Skeletal muscle satellite cell (primary cell): ENCODE results near the gene FUCA1.
"Not testable (repeated sequence)": the region's sequence is repeated elsewhere in the genome, so short reads cannot be mapped to it uniquely, and the experiment has no call there.

Experiments
- H3K27me3 ChIP-seq: 2 replicates; pipeline ENCODE4 v1.7.0; 2013; ENCODE audit warnings: low read length; ENCODE audit not compliant: control insufficient read depth, insufficient read depth
- H3K36me3 ChIP-seq: 2 replicates; pipeline ENCODE4 v1.7.0; 2013; ENCODE audit warnings: mild to moderate bottlenecking, control low read depth, low read length; ENCODE audit not compliant: insufficient read depth
- H3K4me1 ChIP-seq: 2 replicates; pipeline ENCODE4 v1.7.0; 2013; ENCODE audit warnings: low read length; ENCODE audit not compliant: control insufficient read depth, insufficient read depth
- H3K4me2 ChIP-seq: 2 replicates; pipeline ENCODE4 v1.7.0; 2013; ENCODE audit warnings: mild to moderate bottlenecking, low read length
- H3K4me3 ChIP-seq: 2 replicates; pipeline ENCODE4 v1.7.0; 2013; ENCODE audit warnings: low read length
- H3K9ac ChIP-seq: 2 replicates; pipeline ENCODE4 v1.7.0; 2013; ENCODE audit warnings: mild to moderate bottlenecking, low read depth, low read length, moderate library complexity
- H3K9me3 ChIP-seq: replicated peaks from 2 replicates; pipeline ENCODE4 v1.7.0; 2013; ENCODE audit warnings: mild to moderate bottlenecking, control low read depth, low read length

Gene FUCA1

GRCh38 chr1:23809751-23810171, 58.3 kb downstream of the FUCA1 start:
- no peak overlapping the region for H3K9ac ChIP-seq
- H3K36me3 ChIP-seq = peaks cover 34% of the 10 kb centered on the region
- no peak overlapping the region for H3K4me2 ChIP-seq
- no peak overlapping the region for H3K4me3 ChIP-seq
- H3K27me3 ChIP-seq = no peaks in the 10 kb centered on the region
- no peaks in the 10 kb centered on the region for H3K9me3 ChIP-seq
- H3K4me1 ChIP-seq = no peaks in the 10 kb centered on the region

DNA sequence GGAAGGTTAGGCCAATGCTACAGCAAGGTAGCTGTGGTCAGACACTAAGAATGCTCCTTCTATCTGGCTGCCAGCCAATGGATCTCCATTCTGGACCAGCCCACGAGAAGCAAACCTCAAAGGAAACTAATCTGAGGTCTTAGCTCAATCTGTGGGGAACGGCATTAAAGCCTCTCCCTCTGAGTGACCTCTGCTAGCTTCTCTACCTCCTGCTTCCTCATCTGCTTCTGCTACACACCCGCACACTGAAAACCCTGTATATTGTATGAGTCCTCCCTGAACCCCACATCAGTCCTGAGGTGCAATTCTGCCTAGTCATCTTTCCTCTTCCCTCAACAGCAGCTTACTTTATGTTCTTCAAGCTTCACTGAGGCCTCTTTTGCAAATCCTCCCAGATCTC, 60.6 kb downstream of the FUCA1 start:
- H3K36me3 ChIP-seq = peaks cover 26% of the 10 kb centered on the region
- H3K4me2 ChIP-seq = no peak overlapping the region
- H3K9me3 ChIP-seq = no peaks in the 10 kb centered on the region
- H3K4me1 ChIP-seq = no peaks in the 10 kb centered on the region
- no peak overlapping the region for H3K4me3 ChIP-seq
- H3K27me3 ChIP-seq = no peaks in the 10 kb centered on the region
- no peak overlapping the region for H3K9ac ChIP-seq

DNA sequence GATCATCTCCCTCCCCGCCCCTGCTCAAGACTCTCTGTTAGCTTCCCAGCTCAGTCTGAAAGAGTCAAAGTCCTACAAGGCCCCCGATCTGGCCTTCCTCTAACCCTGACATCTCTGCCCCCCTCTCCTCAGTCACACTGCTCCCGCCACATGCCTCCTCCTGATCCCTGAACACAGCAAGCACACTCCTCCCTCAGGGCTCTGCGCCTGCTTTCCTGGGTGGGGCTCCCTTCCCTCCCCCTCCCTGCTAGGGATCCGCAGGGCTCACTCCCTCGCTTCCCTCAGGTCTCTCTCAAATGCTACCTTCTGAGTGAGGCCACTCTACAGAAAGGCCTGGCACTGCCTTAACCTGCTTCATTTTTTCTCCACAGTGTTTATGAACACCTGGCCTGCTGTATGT, 61.8 kb downstream of the FUCA1 start:
- Histone ChIP-seq H3K9ac (no peak overlapping the region), H3K9me3 (no peaks in the 10 kb centered on the region), H3K4me1 (peaks cover 4% of the 10 kb centered on the region), H3K4me2 (no peak overlapping the region), H3K36me3 (peaks cover 23% of the 10 kb centered on the region), H3K27me3 (no peaks in the 10 kb centered on the region), H3K4me3 (no peak overlapping the region)

DNA sequence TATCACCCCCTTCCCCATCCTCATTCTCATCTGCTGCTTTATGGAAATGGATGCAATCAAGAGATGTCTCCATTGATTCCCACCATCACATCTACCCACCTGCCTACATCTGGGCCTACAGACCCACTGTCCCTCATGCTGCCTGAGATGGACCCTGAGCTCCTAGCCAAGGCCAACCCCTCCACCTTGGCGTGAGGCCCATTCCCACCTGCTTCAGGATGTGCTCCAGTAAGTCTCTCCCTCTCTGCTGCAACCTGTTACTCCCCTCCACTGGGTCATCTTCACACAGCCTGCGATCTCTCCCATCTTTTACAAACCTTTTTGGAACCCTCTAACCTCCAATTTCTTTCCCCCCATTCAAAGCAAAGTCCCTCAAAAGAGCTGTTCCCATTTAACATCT, 63.1 kb downstream of the FUCA1 start:
- no peak overlapping the region for H3K9ac ChIP-seq
- peaks cover 15% of the 10 kb centered on the region for H3K36me3 ChIP-seq
- H3K4me2 ChIP-seq = no peak overlapping the region
- H3K4me1 ChIP-seq = peaks cover 6% of the 10 kb centered on the region
- H3K4me3 ChIP-seq = no peak overlapping the region
- H3K27me3 ChIP-seq = no peaks in the 10 kb centered on the region
- H3K9me3 ChIP-seq = no peaks in the 10 kb centered on the region

DNA sequence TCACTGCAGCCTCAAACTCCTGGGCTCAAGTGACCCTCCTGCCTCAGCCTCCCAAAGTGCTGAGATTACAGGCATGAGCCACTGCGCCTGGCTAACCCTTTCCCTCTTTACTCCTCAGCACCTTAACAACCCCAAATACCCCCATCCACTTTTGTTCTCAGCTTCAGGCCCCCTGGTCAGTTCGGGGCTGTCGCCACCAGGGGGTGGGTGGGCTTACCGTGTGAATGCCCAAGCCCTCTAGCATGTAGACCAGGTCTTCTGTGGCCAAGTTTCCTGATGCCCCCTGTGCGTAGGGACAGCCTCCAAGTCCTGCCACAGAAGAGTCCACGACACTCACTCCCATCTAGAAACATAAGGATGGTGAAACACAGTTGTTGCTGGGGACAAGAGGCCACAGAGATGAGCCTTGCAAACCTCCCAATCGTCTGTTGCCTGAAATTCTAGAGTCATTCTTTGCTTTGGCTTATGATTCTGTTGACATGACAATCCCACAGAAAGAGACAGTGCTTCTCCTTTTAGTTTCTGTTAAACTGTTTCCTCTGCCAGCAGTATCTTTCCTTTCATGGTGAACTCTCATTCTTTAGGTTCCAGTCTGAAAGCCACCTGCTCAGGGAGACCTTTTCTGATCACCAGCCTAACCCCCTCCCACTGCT, 63.8 kb downstream of the FUCA1 start:
- Histone ChIP-seq H3K9me3 (no peaks in the 10 kb centered on the region), H3K4me2 (no peak overlapping the region), H3K36me3 (peaks cover 15% of the 10 kb centered on the region), H3K4me3 (no peak overlapping the region), H3K4me1 (peaks cover 13% of the 10 kb centered on the region), H3K9ac (no peak overlapping the region), H3K27me3 (no peaks in the 10 kb centered on the region)

- H3K27me3 ChIP-seq = no peaks in the 10 kb centered on the region
- H3K4me2 ChIP-seq = no peak overlapping the region
- peaks cover 21% of the 10 kb centered on the region for H3K36me3 ChIP-seq
- no peaks in the 10 kb centered on the region for H3K9me3 ChIP-seq
- H3K9ac ChIP-seq = no peak overlapping the region
- H3K4me3 ChIP-seq = no peak overlapping the region
- peaks cover 19% of the 10 kb centered on the region for H3K4me1 ChIP-seq
These were observed 64.4 kb downstream of the FUCA1 start for GRCh38 chr1:23803674-23804073.

DNA sequence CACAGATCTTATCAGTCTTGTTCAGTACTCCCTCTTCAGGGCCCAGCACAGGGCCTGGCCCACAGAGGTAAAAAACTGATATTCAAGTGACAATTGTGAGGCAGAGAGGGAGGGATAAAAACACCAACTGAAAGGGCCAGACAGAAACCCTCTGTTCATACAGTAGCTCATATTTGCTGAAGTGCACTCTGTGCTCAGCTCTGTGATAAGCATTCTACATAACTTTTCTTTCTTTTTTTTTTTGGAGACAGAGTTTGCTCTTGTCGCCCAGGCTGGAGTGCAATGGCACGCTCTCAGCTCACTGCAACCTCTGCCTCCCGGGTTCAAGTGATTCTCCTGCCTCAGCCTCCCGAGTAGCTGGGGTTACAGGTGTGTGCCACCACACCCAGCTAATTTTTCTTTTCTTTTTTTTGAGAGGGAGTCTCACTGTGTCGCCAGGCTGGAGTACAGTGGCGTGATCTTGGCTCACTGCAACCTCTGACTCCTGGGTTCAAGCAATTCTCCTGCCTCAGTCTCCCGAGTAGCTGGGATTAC, 65.2 kb downstream of the FUCA1 start:
- H3K4me1 ChIP-seq = peaks cover 20% of the 10 kb centered on the region
- H3K36me3 ChIP-seq = peaks cover 25% of the 10 kb centered on the region
- H3K27me3 ChIP-seq, H3K9me3 ChIP-seq, H3K4me3 ChIP-seq, H3K9ac ChIP-seq, H3K4me2 ChIP-seq: not testable (repeated sequence)

DNA sequence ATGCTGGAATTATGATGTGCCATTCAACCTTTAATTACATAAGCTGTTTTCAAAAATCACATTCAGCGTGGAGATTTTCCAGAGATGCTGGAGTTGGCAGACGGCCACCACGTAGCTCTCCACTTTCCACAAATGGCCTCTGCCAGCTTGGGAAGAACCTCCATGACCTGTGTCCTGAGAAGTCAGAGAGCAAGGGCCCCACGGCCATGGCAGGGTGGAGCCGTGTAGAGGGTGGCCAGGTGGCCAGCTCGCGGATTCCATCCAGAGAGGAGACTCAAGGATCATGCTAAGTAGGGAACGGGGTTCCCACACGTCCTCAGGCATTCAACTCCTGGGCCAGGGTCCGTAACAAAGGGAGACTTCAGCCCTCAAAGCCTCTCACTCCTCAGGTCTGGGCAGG, 66.2 kb downstream of the FUCA1 start:
- Histone ChIP-seq H3K9me3 (no peaks in the 10 kb centered on the region), H3K4me1 (peaks cover 20% of the 10 kb centered on the region), H3K9ac (no peak overlapping the region), H3K4me3 (no peak overlapping the region), H3K27me3 (no peaks in the 10 kb centered on the region), H3K36me3 (peaks cover 22% of the 10 kb centered on the region), H3K4me2 (no peak overlapping the region)

DNA sequence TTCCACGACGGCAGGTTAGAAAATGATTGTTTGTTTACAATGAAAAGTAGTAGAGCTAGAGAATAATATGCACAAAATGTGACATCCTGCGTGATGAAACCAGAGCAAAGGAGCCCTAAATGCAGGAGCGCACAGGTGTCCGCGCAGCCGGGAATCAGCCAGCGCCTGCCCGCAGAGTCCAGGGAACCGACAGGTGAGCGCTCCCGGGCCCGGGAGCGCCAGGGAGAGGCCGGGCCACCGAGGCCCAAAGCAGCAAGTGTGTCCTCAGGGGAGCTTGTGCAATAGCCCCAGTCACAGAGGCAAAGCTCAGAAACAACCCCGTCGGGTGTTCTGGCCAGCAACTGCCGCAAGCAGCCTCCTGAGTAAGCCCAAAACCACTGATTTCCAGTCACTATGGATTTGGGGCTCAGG, 66.7 kb downstream of the FUCA1 start:
- H3K9me3 ChIP-seq = no peaks in the 10 kb centered on the region
- peak overlapping the region; percentile 97 for H3K4me2 ChIP-seq
- H3K9ac ChIP-seq = peak overlapping the region; percentile 83
- no peaks in the 10 kb centered on the region for H3K27me3 ChIP-seq
- H3K36me3 ChIP-seq = peaks cover 27% of the 10 kb centered on the region
- H3K4me3 ChIP-seq = peak overlapping the region; percentile 96
- H3K4me1 ChIP-seq = peaks cover 20% of the 10 kb centered on the region

DNA sequence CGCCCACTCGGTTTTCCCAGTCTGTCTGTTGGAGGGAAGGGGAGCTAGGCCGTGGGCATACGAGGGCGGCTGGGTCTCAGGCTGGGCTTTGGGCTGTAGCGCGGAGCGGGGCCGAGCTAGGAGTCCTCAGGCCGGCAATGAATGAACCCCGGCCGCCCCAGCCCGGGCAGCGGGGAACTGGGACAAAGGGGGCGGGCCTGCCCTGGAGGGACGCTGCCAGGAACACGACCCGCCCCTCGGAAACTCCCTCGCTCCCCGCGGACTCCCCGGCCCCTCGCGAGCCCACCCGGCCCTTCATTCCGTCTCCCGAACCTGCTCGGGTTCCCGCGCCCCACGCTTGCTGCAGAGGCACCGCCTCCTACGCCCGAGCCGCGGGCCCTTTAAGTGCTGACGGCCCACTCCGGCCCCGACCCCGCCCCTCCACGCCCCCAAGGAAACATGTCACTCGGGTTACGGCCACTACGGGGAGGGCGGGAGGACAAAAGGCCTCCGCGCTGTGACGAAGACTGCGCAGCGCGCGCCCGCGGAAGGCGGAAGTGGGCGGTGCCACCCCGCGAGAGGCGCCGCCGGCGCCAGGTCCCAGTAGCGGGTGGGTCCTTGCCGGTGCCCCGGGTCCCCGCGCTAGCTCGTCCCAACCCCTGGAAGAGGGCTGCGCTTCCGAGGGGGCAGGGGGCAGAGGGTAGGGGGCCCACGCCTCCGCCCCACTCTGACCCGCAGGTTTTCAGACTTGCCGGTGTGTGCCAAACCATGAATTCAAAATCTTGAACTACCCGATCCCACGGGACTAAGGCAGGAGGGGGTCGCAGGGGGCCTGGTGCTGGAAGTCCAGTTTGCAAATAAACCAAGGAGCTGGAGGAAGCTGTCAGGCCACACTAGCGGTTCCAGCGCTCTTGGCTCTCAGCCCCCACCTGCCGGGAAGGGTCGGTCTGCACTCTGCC, 67.4 kb downstream of the FUCA1 start, which contains the start of gene GALE:
TSS of gene GALE (minus strand) at position 355 of the 938 bp plus-strand sequence. CDS start 1,747 bp downstream, outside the sequence.
- H3K36me3 ChIP-seq = peaks cover 32% of the 10 kb centered on the region
- peaks cover 20% of the 10 kb centered on the region for H3K4me1 ChIP-seq
- peak within 1 kb of the TSS; percentile 97 for H3K4me2 ChIP-seq
- no peaks in the 10 kb centered on the region for H3K27me3 ChIP-seq
- peak within 1 kb of the TSS; percentile 83 for H3K9ac ChIP-seq
- no peaks in the 10 kb centered on the region for H3K9me3 ChIP-seq
- peak within 1 kb of the TSS; percentile 96 for H3K4me3 ChIP-seq

GRCh38 chr1:23799570-23800399, 68.3 kb downstream of the FUCA1 start:
- Histone ChIP-seq H3K4me1 (peaks cover 20% of the 10 kb centered on the region), H3K9ac (peak overlapping the region; percentile 83), H3K27me3 (no peaks in the 10 kb centered on the region), H3K4me2 (peak overlapping the region; percentile 97), H3K4me3 (peak overlapping the region; percentile 96), H3K36me3 (peaks cover 33% of the 10 kb centered on the region), H3K9me3 (no peaks in the 10 kb centered on the region)
